ENCODE data around the gene ABTB1.

DNA sequence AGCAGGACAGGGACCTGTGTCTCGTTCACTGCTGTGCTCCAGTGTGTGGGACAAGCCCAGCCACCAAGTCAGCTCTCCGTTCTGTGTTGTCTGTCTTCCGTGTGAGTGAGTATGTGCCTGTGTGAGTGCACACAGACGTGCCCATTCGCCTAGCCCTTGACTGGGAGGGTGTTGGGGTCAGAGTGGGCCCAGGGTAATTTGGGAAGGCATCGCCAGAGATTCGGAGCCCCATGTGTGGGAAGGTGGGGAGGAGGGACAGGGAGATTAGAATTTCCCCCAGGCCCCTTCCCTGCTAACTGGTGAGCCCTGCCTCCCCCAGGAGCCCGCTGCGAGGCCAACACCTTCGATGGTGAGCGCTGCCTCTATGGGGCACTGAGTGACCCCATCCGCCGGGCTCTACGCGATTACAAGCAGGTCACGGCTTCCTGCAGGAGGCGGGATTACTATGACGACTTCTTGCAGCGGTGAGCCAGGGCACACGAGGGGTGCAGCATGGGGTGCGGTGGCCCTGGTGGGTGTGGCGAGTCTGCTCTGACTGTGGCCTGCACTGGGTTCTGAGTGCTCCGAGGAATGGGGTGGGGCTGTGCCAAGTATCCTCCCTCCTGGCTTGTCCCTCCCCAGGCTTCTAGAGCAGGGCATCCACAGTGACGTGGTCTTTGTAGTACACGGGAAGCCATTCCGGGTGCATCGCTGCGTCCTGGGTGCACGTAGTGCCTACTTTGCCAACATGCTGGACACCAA lies 3.1 kb downstream of the ABTB1 start:
- TF ChIP-seq, protein P1, sequence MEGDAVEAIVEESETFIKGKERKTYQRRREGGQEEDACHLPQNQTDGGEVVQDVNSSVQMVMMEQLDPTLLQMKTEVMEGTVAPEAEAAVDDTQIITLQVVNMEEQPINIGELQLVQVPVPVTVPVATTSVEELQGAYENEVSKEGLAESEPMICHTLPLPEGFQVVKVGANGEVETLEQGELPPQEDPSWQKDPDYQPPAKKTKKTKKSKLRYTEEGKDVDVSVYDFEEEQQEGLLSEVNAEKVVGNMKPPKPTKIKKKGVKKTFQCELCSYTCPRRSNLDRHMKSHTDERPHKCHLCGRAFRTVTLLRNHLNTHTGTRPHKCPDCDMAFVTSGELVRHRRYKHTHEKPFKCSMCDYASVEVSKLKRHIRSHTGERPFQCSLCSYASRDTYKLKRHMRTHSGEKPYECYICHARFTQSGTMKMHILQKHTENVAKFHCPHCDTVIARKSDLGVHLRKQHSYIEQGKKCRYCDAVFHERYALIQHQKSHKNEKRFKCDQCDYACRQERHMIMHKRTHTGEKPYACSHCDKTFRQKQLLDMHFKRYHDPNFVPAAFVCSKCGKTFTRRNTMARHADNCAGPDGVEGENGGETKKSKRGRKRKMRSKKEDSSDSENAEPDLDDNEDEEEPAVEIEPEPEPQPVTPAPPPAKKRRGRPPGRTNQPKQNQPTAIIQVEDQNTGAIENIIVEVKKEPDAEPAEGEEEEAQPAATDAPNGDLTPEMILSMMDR (IDR thresholded peaks at IDR 0.05; ENCODE audit: insufficient read depth, low read length) = no peak
- TF ChIP-seq, protein P2, sequence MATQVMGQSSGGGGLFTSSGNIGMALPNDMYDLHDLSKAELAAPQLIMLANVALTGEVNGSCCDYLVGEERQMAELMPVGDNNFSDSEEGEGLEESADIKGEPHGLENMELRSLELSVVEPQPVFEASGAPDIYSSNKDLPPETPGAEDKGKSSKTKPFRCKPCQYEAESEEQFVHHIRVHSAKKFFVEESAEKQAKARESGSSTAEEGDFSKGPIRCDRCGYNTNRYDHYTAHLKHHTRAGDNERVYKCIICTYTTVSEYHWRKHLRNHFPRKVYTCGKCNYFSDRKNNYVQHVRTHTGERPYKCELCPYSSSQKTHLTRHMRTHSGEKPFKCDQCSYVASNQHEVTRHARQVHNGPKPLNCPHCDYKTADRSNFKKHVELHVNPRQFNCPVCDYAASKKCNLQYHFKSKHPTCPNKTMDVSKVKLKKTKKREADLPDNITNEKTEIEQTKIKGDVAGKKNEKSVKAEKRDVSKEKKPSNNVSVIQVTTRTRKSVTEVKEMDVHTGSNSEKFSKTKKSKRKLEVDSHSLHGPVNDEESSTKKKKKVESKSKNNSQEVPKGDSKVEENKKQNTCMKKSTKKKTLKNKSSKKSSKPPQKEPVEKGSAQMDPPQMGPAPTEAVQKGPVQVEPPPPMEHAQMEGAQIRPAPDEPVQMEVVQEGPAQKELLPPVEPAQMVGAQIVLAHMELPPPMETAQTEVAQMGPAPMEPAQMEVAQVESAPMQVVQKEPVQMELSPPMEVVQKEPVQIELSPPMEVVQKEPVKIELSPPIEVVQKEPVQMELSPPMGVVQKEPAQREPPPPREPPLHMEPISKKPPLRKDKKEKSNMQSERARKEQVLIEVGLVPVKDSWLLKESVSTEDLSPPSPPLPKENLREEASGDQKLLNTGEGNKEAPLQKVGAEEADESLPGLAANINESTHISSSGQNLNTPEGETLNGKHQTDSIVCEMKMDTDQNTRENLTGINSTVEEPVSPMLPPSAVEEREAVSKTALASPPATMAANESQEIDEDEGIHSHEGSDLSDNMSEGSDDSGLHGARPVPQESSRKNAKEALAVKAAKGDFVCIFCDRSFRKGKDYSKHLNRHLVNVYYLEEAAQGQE (IDR thresholded peaks at IDR 0.05; ENCODE audit: insufficient replicate concordance, low read depth) = no peak
- TF ChIP-seq SPI1 (IDR thresholded peaks at IDR 0.05; ENCODE audit: borderline replicate concordance, low read depth) = no peak
- no peak for TF ChIP-seq POLR2AphosphoS5 (IDR thresholded peaks at IDR 0.05; ENCODE audit: low read depth)
- no peak for TF ChIP-seq GABPA (IDR thresholded peaks at IDR 0.05; ENCODE audit: low read depth)
